ENCODE measurements around the gene PAFAH1B1.

Gene PAFAH1B1

DNA sequence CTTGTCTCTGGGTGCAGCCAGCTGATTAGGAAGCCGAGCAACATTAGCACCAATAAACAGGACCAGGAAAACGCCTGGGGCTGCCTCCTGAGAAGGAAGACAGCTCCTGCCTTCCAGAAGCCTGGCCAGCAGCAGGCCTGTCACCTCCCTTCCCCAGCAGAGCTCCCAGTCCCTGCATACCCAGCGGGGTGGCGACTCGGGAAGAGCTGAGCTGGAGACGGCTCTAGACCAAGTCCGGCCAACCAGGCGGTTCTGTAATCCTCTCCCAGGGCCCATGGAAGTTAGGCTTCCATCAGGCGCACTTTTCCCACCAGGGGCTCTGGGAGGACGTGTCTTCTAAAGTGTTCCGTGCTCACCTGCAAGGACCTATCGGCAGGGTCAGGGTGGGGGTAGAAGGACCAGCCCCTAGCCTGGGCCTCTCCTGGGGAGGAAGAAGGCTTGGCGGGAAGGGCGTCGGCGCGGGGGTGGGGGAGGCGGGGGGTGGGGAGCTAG lies 130.1 kb downstream of the PAFAH1B1 start:
- no peak for DNase-seq

DNA sequence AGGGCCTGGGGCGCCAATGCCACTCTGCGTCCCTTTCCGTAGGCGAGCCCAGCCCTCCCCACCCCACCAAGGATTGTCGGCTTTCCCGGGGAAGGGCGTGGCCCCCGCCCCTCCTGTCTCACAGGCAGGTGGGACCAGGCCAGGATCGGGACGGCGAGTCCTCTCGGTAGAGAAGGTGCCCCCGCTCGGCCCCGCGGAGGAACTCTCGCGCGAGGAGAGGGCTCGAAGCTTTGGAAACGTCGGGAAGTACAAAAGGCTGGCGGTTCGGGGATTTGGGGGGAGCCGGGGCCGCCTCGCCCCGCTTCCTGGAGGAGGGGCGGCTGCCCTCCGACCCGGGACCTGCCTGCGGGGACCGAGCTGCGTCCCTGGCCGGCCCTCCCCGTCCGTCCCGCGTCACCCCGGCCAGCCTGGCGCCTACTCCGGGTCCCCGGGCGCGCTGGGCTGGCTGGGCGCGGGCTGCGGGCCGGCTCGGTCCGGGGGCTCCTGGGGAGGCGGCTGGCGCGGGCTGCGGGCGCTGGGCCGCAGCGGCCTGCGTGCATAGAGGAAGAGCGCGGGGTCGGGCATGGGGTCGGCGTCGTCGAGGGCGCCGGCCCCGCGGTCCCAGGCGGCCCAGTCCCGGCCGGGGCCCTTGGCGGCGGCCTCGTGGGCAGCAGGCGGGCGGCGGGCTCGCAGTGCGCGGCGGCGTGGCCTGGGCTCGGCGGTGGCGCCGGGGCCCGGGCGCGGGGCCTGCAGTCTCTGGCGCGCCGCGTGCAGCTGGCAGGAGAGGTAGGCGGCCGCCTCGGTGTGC lies 130.7 kb downstream of the PAFAH1B1 start:
- DNase-seq: no peak

DNA sequence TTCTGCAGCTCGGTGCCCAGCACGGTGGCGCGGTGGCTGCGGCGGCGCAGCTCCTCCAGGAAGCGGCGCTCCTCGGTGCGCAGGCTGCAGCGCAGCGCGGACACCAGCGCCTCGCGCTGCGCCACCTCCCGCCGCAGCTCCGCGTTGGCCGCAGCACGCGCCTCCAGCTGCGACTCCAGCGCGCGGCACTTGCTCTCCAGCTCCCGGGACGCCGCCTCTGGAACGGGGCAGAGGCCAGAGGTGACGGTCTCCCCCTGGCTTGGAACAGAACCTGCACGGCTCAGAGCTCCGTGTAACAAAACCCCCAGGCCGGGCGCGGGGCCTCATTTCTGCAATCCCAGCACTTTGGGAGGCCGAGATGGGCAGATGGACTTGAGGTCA lies 131.3 kb downstream of the PAFAH1B1 start:
- no peak for DNase-seq

DNA sequence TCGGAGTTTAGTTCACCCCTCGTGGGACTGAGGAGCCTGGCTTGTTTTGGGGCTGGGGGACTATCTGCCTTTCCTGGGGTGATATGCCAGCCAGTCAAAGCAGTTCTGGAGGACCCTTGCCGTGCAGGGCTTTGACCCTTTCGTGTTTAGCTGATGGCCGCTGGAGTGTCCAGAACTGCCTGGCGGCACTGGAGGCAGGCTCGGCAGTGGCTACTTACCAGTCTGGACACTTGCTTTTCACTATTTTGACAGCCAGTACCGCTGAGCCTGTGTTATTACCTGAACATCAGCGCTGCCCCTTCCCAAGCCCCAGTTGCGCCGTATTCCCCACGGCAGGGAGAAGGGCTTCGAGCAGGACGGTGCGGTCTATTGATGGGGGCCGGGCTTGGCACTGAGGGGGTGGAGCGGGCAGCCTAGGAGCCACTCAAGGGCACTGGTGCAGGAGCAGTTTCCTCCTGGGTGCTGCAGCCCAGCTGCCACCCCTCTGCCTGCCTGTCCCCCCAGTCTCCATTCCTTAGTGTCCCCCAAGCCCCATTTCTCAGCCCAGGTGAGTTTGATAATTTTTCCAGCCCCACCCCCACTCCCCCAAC lies 137.4 kb downstream of the PAFAH1B1 start:
- DNase-seq: no peak

GRCh38 chr17:2731807-2732206 lies 138.4 kb downstream of the PAFAH1B1 start:
- DNase-seq: no peak

DNA sequence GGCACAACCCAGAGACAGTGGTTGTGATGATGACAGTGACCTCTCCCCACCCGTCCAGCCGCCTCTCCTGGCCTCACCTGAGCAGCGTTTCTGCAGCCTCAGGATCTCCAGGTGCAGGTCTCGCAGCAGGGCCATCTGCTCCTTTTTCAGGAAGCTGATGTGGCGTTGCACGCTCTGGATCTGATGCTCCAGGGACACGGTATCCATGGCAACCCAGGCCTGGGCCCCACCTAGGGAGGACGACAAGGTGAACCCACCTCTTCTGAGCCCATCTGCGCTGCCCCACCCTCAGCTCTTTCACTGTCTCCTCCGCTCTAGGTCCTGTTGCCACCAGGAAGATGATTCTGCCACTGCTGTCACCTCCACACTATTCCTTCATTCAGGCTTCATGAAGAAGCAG lies 141.5 kb downstream of the PAFAH1B1 start:
- no peak for DNase-seq
